ENCODE results near the gene SMYD1.

DNA sequence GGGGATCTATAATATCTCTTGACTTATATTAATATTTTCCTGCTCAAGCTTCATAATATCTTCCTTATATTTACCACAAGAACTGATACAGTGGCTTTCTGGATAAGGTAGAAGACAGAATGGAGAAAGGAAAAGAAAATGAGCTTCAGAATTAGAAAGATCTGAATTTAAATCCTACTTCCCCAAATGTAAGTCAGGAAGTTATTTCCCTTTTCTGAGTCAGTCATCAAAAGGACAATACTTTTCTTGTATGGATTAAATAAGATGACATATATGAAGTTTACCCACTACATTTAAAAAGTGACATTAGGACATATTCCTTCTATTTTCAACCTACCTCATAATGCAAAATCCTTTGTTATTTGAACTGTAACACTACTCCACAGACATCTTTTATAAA lies 31.0 kb upstream of the SMYD1 start:
- TF ChIP-seq RAD21 (IDR thresholded peaks at IDR 0.05; ENCODE audit: low read depth), result no peak
- TF ChIP-seq, protein P1, sequence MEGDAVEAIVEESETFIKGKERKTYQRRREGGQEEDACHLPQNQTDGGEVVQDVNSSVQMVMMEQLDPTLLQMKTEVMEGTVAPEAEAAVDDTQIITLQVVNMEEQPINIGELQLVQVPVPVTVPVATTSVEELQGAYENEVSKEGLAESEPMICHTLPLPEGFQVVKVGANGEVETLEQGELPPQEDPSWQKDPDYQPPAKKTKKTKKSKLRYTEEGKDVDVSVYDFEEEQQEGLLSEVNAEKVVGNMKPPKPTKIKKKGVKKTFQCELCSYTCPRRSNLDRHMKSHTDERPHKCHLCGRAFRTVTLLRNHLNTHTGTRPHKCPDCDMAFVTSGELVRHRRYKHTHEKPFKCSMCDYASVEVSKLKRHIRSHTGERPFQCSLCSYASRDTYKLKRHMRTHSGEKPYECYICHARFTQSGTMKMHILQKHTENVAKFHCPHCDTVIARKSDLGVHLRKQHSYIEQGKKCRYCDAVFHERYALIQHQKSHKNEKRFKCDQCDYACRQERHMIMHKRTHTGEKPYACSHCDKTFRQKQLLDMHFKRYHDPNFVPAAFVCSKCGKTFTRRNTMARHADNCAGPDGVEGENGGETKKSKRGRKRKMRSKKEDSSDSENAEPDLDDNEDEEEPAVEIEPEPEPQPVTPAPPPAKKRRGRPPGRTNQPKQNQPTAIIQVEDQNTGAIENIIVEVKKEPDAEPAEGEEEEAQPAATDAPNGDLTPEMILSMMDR (IDR thresholded peaks at IDR 0.05 in 2 of 3, conservative IDR thresholded peaks at IDR 0.05 in 1 of 3; ENCODE audit: borderline replicate concordance in 1 of 3, insufficient read depth in 1 of 3, low read depth in 2 of 3, low read length in 2 of 3), result no peak
- no peak for TF ChIP-seq POLR2AphosphoS5 (IDR thresholded peaks at IDR 0.05; ENCODE audit: low read depth, low read length)

Data from HCT116 (cell line).